Mesendoderm (in vitro differentiated cells): ENCODE measurements around the gene PHAF1.

Experiments used
- DNase-seq: peaks from one replicate; pipeline ENCODE4 v3.0.0; 2013
- H2AK5ac ChIP-seq: 2 replicates; pipeline ENCODE4 v1.6.1; 2013; ENCODE audit warnings: low read length, inconsistent platforms
- H2BK120ac ChIP-seq: 2 replicates; pipeline ENCODE4 v1.6.1; 2013; ENCODE audit warnings: low read depth, mild to moderate bottlenecking, low read length, moderate library complexity, mixed read lengths
- H2BK15ac ChIP-seq: replicated peaks from 2 replicates; pipeline ENCODE4 v1.6.1; 2013; ENCODE audit warnings: low read depth, mild to moderate bottlenecking, moderate library complexity
- H2BK5ac ChIP-seq: 2 replicates; pipeline ENCODE4 v1.6.1; 2013; ENCODE audit warnings: low read length, inconsistent platforms
- H3K18ac ChIP-seq: 2 replicates; pipeline ENCODE4 v1.6.1; 2013; ENCODE audit warnings: mild to moderate bottlenecking, low read length, mixed read lengths
- H3K23ac ChIP-seq: one replicate; pipeline ENCODE4 v1.6.1; 2013; ENCODE audit warnings: low read length
- H3K27ac ChIP-seq: 2 replicates; pipeline ENCODE4 v1.5.1; 2013; ENCODE audit warnings: low read depth, mild to moderate bottlenecking, inconsistent platforms, low read length, moderate library complexity
- H3K27me3 ChIP-seq: 2 replicates; pipeline ENCODE4 v1.6.1; 2013; ENCODE audit warnings: low read length, control low read depth, mild to moderate bottlenecking, inconsistent platforms; ENCODE audit not compliant: insufficient read depth, poor library complexity
- H3K36me3 ChIP-seq: 2 replicates; pipeline ENCODE4 v1.6.1; 2013; ENCODE audit warnings: low read length, inconsistent platforms; ENCODE audit not compliant: control insufficient read depth, insufficient read depth
- H3K4ac ChIP-seq: one replicate; pipeline ENCODE4 v1.6.1; 2013; ENCODE audit warnings: low read depth, mild to moderate bottlenecking, low read length, moderate library complexity
- H3K4me1 ChIP-seq: 2 replicates; pipeline ENCODE4 v1.6.1; 2013; ENCODE audit warnings: low read depth, low read length, inconsistent platforms; ENCODE audit not compliant: control insufficient read depth
- H3K4me2 ChIP-seq: 2 replicates; pipeline ENCODE4 v1.6.1; 2013; ENCODE audit warnings: low read length
- H3K4me3 ChIP-seq: 2 replicates; pipeline ENCODE4 v1.5.1; 2013; ENCODE audit warnings: mild to moderate bottlenecking, low read length
- H3K56ac ChIP-seq: one replicate; pipeline ENCODE4 v1.6.1; 2013; ENCODE audit warnings: low read length
- H3K79me1 ChIP-seq: 2 replicates; pipeline ENCODE4 v1.6.1; 2013; ENCODE audit warnings: low read length, inconsistent platforms
- H3K79me2 ChIP-seq: 2 replicates; pipeline ENCODE4 v1.6.1; 2013; ENCODE audit warnings: mild to moderate bottlenecking, low read length; ENCODE audit not compliant: control insufficient read depth, insufficient read depth
- H3K9ac ChIP-seq: 2 replicates; pipeline ENCODE4 v1.6.1; 2013; ENCODE audit warnings: low read length, inconsistent platforms
- H4K5ac ChIP-seq: one replicate; pipeline ENCODE4 v1.6.1; 2013; ENCODE audit warnings: low read length
- H4K8ac ChIP-seq: one replicate; pipeline ENCODE4 v1.6.1; 2013; ENCODE audit warnings: low read depth, mild to moderate bottlenecking, control low read depth, low read length, moderate library complexity
- WGBS: extraction: QIAGEN DNeasy Blood & Tissue Kit; methylation state at CpG from one replicate; pipeline ENCODE4 v1.1.7; 2013; ENCODE audit warnings: low lambda C conversion rate, missing lambda C conversion rate; ENCODE audit not compliant: insufficient coverage; ENCODE audit errors: extremely low coverage; 5-methylcytosine and 5-hydroxymethylcytosine counted together

PHAF1 gene

GRCh38 chr16:67142342-67142741, 32.6 kb downstream of the PHAF1 start:
- Histone ChIP-seq H3K56ac (no peak overlapping the region), H3K4me2 (no peak overlapping the region), H3K4ac (no peak overlapping the region), H3K23ac (no peak overlapping the region), H2BK5ac (no peak overlapping the region), H3K18ac (no peak overlapping the region), H3K27ac (no peak overlapping the region), H2BK15ac (no peak overlapping the region), H3K4me1 (no peaks in the 10 kb centered on the region), H4K8ac (no peak overlapping the region), H3K9ac (no peak overlapping the region), H3K79me2 (no peaks in the 10 kb centered on the region), H3K36me3 (peaks cover 4% of the 10 kb centered on the region), H3K4me3 (no peak overlapping the region), H2BK120ac (no peak overlapping the region), H3K27me3 (no peaks in the 10 kb centered on the region), H3K79me1 (no peaks in the 10 kb centered on the region), H2AK5ac (no peak overlapping the region), H4K5ac (no peak overlapping the region)
- no peak for DNase-seq
- no CpG with 5 or more reads among the region's 9 CpGs for WGBS

- H3K36me3 ChIP-seq = peaks cover 4% of the 10 kb centered on the region
- no peak for DNase-seq
- no peak overlapping the region for H3K9ac ChIP-seq
- H3K4me2 ChIP-seq = no peak overlapping the region
- no CpG with 5 or more reads among the region's 2 CpGs for WGBS
- H3K56ac ChIP-seq = no peak overlapping the region
- no peak overlapping the region for H3K27ac ChIP-seq
- H3K18ac ChIP-seq = no peak overlapping the region
- no peaks in the 10 kb centered on the region for H3K79me1 ChIP-seq
- H3K27me3 ChIP-seq = no peaks in the 10 kb centered on the region
- no peak overlapping the region for H4K5ac ChIP-seq
- H2BK5ac ChIP-seq = no peak overlapping the region
- no peak overlapping the region for H2AK5ac ChIP-seq
- no peak overlapping the region for H4K8ac ChIP-seq
- no peak overlapping the region for H3K23ac ChIP-seq
- no peaks in the 10 kb centered on the region for H3K79me2 ChIP-seq
- H3K4me1 ChIP-seq = no peaks in the 10 kb centered on the region
- no peak overlapping the region for H3K4me3 ChIP-seq
- no peak overlapping the region for H2BK15ac ChIP-seq
- no peak overlapping the region for H3K4ac ChIP-seq
- no peak overlapping the region for H2BK120ac ChIP-seq
Observed at GRCh38 chr16:67144943-67145342, 35.2 kb downstream of the PHAF1 start.

DNA sequence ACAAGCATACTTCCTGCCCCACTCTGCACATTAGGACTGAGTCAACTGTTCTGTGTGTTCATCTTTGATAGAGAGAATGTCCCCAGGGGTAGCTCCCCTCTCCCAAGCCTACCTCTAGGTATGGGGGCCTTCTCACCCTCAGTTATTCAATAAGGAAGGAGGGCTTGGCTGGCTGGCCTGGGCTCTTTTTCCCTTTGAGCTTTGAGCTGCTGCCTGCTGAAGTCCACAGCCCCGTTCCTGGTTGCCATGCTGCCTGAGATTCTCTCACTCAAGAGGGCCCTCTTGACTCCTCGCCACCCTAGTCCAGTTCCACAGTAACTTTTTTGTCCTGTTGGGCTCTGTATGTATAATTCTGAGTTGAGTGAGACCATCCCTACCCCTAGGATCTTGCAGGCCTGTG, 36.0 kb downstream of the PHAF1 start:
- Histone ChIP-seq H2BK120ac (no peak overlapping the region), H3K4me3 (no peak overlapping the region), H2BK5ac (no peak overlapping the region), H3K23ac (no peak overlapping the region), H3K4me1 (no peaks in the 10 kb centered on the region), H3K4ac (no peak overlapping the region), H3K56ac (no peak overlapping the region), H3K27me3 (no peaks in the 10 kb centered on the region), H3K27ac (no peak overlapping the region), H2BK15ac (no peak overlapping the region), H3K9ac (no peak overlapping the region), H3K79me1 (no peaks in the 10 kb centered on the region), H2AK5ac (no peak overlapping the region), H3K4me2 (no peak overlapping the region), H3K79me2 (no peaks in the 10 kb centered on the region), H4K8ac (no peak overlapping the region), H3K36me3 (peaks cover 4% of the 10 kb centered on the region), H3K18ac (no peak overlapping the region), H4K5ac (no peak overlapping the region)
- no peak for DNase-seq
- no CpG with 5 or more reads among the region's 2 CpGs for WGBS

DNA sequence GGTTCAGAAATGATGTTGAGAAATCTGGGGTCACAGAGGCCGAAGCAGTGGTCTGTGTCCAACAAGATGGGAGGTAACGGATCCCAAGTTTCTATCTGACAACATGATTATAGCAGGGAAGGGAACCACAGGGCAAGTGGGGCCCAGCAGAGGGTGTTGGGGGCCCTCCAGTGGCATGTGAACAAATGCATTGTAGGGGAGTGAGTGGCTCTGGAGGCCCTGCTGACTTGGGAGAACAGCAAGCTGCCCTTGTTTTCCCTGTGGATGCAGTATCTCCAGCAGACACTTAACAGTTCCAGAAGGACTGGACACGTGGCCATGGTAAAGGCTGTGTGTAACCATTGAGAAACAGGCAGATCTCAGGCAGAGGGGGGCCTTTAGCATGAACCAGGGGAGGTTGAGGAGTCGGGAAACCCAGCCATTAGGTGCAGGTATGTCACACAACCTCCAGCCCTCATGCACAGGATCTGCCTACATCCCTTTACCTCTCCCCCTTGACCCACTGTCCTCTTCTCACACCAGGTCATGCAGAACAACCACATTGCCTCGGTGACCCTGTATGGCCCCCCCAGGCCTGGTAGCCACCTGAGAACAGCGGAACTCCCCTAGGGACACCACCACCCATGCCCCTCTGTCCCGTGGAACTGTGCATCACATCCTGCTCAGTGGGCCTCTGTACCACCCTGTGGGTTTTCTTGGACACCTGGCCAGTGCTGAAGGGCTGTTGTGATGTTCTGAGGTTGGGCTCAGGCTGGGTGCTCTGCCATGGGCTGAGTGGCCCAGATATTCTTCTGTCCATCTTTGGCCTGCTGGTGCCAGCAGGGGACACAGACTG, 37.0 kb downstream of the PHAF1 start:
- Histone ChIP-seq H3K4me2 (no peak overlapping the region), H3K56ac (no peak overlapping the region), H3K23ac (no peak overlapping the region), H3K4ac (no peak overlapping the region), H3K27ac (no peak overlapping the region), H3K4me3 (no peak overlapping the region), H3K18ac (no peak overlapping the region), H3K79me1 (no peaks in the 10 kb centered on the region), H2AK5ac (no peak overlapping the region), H4K8ac (no peak overlapping the region), H3K4me1 (no peaks in the 10 kb centered on the region), H3K27me3 (no peaks in the 10 kb centered on the region), H3K79me2 (no peaks in the 10 kb centered on the region), H3K9ac (no peak overlapping the region), H2BK15ac (no peak overlapping the region), H3K36me3 (peaks cover 4% of the 10 kb centered on the region), H4K5ac (no peak overlapping the region), H2BK120ac (no peak overlapping the region), H2BK5ac (no peak overlapping the region)
- DNase-seq = no peak
- WGBS = no CpG with 5 or more reads among the region's 7 CpGs

- no peak overlapping the region for H2BK15ac ChIP-seq
- no peaks in the 10 kb centered on the region for H3K79me1 ChIP-seq
- no peak overlapping the region for H3K56ac ChIP-seq
- no peak overlapping the region for H2AK5ac ChIP-seq
- DNase-seq = no peak
- WGBS = no CpG with 5 or more reads among the region's 4 CpGs
- no peak overlapping the region for H3K4me3 ChIP-seq
- no peaks in the 10 kb centered on the region for H3K4me1 ChIP-seq
- no peak overlapping the region for H3K9ac ChIP-seq
- no peak overlapping the region for H3K18ac ChIP-seq
- H3K4ac ChIP-seq = no peak overlapping the region
- no peaks in the 10 kb centered on the region for H3K79me2 ChIP-seq
- H3K36me3 ChIP-seq = peaks cover 4% of the 10 kb centered on the region
- H3K4me2 ChIP-seq = no peak overlapping the region
- H4K5ac ChIP-seq = no peak overlapping the region
- no peak overlapping the region for H3K23ac ChIP-seq
- no peak overlapping the region for H4K8ac ChIP-seq
- H2BK5ac ChIP-seq = no peak overlapping the region
- no peaks in the 10 kb centered on the region for H3K27me3 ChIP-seq
- H3K27ac ChIP-seq = no peak overlapping the region
- no peak overlapping the region for H2BK120ac ChIP-seq
Observed at GRCh38 chr16:67147437-67148140, 37.8 kb downstream of the PHAF1 start.
